ENCODE data around the gene GAK.

The GAK gene

DNA sequence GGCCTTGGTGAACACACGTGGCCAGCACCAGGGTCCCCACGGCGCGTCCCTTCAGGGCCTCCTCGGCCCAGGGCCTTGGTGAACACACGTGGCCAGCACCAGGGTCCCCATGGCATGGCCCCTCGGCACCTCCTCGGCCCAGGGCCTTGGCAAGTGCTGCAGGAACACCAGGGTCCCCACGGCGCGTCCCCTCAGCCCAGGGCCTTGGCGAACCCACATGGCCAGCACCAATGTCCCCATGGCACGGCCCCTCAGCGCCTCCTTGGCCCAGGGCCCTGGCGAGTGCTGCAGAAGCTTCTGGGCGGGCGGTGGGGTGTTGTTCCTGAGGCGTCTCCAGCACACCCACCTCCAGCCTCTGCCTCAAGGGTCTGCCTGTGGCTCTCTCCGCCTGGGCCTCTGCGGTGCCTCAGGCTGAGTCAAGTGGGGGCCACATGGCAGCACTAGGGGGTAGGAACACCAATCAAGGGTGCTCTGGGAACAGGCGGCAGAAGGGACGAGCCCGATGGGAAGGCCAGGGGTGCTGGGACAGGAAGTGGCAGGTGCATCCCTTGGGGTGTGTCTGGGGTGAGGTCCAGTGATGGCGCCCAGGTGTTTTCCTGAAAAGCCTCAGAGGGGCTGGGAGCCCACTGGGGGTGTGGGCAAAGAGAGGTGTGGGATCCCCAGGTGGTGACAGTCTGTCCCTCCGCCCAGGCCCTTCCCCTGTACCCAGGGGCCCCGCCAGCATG, 64.4 kb downstream of the GAK start:
- DNase-seq, result no peak

DNA sequence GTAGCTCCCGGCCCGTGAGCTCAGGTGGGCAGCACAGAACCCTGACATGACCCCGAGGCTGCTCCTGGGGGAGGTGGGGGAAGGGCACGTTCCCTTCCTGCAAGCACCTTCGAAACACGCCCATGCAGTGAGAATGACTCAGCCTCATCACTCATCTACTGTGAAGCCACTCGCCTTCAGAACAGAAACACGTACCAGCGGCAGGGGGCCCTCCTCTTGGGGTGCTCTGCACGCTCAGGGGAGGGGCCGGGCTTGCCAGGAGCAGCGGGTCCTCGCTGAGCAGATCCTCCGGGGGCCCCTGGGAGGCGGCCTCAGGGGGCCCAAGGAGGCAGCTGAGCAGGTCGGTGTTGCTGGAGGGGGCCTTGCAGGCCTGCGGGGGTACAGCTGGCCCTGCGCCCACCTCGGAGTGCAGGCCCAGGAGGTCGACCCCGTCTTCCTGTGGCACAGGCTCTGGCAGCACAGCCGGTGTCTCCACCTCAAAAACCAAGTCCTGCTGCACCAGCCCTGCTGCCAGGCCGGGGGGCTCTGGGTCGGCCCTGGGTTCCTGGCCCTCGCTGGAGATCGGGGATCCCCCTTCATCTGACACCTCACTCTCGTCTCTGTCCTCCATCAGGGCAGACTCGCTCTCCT, 65.2 kb downstream of the GAK start:
- no peak for DNase-seq

DNA sequence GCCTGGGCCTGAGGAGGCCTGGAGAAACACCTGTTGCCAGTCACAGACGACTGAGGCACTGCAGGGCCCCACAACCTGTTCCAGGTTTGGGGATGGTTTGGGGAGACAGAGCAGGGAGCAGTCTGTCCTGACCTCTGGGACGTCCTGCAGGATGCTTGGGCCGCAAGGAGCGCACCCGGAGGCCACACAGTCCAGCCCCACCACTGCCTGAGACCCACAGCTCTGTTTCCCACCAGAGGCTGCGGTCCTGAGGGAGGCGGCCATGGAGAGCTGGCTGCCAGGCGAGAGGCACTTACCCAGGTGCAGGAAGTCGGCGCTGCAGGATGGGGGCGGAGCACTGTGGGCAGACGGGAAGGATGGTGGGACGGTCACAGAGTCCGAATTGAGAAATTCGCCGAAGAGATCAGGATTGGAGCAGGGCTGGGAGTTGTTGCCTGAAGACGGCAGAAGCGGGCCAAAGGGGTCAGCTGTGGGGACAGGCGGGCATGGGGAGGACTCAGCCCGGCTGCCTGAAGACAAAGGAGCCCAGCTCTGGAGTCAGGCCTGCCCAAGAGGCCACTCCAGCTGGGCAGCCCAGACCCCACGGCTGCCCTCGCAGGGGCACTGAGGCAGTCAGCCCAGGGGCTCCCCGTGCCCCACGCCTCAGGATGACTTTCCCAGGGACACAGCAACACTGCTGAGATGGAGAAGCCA, 65.9 kb downstream of the GAK start:
- DNase-seq, result no peak

DNA sequence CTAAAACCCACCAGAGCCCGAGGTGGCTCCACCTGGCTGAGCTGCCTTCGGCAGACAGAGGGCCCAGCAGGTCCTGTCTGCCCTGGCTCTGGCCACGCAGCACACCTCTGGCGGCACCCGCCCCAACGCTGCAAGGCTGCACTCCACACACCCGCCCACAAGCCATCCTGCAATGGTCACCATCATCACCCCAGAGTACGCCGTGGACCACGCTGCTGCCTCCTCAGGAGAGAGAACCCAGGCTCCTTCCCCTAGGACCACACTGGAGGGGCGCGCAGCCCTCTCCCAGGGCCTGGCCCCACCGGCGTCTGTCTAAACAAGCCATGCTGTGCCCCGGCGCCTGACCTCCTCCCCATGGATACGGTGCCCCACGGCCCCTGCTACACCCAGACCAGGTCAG, 66.5 kb downstream of the GAK start:
- no peak for DNase-seq

DNA sequence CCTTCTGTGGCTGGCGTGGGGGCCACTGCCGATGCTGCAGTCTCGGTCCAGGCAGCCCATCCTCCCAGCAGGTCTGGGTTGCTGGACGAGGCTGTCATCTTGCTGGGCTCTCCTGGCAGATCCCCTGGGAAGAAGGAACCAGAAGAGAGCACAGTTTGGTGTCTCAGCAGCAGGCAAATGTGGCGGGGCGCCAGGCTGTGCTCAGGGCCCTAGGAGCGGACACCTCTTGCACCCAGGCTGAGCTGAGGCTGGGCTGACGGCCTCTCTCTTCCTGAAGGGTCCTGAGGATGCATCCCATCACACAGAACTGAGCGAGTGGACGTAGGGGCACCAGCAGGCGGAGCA, 67.0 kb downstream of the GAK start:
- DNase-seq, result no peak

DNA sequence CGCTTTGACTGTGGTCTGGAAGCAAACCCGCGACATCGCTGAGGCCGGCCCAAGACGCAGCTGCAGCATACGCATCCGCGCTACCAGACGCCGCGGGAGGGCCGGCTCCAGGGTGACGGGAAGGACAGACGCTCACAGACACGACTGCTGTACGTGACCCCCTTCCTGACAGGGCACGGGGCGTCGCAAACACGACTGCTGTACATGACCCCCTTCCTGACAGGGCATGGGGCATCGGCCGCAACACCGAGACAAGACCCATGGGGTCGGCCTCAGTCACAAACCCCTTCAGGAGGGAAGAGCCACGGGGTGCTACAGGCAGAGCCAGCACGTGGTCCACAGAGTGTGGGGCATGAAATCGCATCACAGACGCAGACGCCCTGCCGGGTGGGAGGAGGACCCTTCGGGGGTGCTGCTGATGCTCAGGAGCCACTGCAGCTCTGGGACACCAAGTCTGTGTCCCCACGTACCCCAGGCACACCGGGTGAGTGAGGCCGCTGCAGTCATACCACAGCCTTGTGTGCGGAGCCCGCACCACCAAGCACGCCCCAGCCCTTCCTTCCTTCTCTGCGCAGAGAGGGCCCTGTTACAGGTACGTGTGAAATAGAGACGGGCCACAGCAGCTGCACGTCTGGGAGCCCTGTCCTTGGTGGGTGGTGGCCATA, 67.5 kb downstream of the GAK start:
- DNase-seq, result no peak

DNA sequence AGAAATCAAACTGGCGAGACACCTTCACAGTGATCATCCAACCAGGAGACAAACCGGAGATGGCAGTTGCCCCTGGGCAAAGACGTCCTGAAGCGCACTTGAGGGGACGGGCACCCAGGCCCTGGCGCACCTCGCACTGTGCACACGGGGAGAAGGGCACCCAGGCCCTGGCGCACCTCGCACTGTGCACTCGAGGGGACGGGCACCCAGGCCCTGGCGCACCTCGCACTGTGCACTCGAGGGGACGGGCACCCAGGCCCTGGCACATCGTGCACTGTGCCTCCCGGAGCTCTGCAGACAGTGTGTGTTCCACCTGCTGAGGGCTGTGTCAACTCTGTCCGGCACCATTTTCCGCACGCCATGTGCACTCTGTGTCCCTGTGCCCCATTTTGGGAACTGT, 71.6 kb downstream of the GAK start:
- DNase-seq, result no peak

DNA sequence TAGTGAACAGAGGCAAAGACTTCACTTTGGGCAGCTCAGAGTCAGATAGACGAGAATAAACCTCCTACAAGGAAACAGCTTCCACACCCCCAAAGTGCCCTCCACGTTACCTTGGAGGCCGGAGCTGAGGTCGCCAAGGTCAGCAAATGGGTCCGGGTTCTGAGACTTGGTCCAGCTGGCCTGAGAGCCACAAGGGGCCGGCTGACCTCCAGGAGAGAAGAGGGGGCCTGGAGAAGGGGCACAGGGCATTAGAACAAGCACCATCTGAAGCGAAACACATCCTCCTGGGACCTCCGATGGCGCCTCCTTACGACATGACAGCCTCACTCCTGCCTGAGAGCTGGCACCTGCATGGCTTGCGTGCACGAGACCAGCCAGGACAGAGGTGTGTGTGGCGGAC, 72.6 kb downstream of the GAK start:
- no peak for DNase-seq

DNA sequence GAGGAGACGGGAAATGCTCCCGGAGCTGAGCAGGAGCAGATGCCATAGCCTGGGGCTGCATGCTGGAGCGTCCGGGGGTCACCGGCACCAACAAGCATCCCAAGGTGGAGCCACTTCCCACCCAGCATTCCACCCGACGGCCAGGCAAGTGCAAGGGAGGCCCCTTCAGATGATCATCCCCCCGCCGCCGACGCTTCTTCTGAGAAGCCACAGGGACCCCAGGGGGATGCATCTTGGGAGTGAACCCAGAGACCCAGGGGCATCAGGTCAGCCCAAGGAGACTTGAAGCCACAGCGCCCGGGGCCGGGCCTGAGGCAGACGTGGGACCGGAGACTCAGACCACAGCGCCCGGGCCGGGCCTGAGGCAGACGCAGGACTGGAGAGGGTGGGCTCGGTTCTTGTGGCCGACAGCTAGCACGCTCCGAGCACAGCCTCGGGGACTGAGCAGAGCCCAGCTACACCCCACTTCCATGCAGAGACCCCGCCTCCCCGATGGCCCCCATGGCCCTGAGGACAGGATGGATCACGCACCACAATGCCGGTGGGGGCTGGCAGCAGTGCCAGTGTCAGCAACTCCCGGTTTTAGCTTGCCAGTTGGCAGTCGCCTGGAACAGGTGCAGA, 73.2 kb downstream of the GAK start:
- no peak for DNase-seq

DNA sequence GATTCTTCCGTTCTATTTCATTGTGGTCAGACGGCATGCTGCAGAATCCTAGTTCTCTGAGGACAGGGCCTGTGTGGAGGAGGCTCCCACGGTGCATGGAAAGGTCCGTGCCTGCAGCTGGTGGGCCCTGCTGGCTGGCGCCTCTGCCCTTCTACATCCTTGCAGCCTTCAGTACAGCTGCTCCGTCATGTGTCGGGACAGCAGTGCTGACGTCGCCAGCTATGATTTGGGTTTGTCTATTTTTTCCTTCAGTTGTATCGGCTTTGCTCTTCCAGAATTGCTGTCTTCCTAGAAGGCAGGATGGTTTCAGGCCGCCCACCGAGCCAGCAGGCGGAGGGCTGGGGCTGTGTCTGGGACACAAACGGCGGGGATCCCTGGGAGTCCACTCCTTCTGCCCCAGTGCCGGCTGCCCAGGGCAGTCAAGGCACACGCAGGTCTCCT, 74.1 kb downstream of the GAK start:
- no peak for DNase-seq

DNA sequence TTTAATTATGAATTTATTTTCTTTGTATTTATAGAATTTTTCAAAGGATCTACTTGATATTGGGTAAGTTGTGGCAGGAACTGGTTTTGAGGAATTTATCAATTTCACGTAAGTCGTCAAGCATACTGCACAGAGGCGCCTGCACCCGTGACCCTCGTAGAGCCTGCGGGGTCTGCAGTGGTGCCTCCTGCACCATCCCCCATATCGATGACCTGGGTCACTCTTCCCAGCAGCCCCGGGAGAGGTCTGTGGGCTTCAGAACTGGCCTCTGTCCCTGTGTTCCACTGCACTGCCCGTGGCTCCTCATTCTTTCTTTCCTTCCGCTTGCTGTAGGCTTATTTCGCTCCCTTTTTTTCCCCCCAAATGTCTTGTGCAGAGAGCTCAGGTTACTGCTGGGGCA, 74.7 kb downstream of the GAK start:
- DNase-seq, result no peak

DNA sequence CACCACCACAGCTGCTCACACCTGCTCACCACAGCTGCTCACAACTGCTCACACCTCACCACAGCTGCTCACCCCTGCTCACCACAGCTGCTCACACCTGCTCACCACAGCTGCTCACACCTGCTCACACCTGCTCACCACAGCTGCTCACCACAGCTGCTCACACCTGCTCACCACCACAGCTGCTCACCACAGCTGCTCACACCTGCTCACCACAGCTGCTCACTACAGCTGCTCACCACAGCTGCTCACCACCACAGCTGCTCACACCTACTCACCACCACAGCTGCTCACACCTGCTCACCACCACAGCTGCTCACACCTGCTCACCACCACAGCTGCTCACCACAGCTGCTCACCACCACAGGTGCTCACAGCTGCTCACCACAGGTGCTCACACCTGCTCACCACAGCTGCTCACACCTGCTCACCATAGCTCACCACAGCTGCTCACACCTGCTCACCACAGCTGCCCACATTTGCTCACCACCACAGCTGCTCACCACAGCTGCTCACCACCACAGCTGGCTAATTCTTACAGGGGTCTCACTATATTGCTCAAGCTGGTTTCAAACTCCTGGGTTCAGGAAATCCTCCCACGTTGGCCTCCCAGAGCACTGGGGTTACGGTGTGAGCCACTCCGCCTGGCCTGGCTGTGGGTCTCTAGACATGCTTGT, 75.8 kb downstream of the GAK start:
- no peak for DNase-seq

DNA sequence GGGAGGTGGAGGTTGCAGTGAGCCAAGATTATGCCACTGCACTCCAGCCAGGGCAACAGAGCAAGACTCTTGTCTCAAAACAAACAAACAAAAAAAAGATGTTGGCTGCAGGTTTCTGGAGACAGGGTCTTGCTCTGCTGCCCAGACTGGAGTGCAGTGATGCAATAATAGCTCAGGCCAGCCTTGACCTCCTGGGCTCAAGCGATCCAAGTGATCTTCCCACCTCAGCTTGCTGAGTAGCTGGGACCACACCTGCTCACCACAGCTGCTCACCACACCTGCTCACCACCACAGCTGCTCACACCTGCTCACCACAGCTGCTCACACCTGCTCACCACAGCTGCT, 76.3 kb downstream of the GAK start:
- DNase-seq, result no peak

DNA sequence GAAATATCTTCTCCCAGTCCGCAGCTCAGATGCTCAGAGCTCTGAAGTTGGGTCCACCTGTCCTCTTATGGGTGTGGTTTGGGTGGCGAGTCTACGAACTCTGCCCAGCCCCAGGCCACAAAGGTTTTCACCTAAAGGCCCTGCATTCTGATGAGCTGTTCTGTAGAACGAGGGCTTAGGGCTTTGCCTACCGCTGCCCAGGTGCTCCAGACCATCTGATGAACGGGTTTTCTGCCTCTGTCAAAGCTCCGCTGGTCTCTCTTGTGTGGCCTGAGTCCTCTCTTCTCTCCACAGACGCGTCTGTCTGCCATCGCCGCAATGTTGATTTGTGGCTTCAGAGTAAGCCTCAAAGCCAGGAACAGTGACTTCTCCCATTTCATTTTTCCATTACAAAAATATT, 77.8 kb downstream of the GAK start:
- DNase-seq, result no peak

DNA sequence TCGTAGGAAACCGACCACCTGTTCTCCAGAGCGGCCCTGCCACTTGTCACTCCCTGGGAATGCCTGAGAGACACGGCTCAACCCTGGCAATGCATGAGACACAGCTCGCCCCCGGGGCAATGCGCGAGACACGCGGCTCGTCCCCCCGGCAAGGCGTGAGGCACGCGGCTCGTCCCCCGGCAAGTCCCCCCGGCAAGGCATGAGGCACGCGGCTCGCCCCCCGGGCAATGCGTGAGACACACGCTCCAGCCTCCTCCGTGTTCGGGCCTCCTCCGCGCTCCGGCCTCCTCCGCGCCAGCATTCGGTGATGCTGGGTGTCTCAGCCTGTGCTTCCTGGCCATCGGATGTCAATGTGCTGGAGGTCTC, 78.7 kb downstream of the GAK start:
- no peak for DNase-seq

DNA sequence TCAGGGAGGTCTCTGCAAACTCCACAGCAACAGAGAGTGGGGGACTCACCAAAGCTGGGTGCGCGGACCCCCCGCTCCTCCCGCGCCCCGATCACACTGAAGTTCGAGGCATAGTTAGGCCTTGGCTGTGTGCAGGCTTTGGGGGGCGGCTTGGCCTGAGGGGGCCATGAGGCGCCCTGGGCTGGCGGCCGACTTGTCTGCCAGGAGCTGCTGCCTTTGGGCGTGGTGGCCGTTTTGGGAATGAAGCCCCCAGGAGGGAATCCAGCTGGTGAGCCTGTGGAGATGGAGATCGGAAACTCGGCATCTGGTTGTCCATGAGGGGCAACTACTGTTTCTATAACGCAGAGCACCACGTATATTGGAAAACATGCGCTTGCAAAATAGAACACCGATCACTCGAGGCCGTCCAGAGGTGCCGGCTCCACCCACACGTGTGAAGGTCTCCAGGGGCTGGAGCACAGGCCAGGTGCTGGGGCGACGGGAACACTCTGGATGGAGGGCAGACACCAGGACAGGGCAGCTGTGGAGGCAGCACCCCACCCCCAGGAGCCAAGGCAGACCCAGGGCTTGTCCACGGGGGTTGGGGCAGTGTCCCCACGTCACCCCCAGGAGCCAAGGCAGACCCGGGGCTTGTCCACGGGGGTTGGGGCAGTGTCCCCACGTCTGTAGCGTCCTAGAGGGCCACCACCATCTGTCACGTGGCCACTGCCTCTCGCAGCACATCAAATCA, 80.2 kb downstream of the GAK start:
- no peak for DNase-seq

DNA sequence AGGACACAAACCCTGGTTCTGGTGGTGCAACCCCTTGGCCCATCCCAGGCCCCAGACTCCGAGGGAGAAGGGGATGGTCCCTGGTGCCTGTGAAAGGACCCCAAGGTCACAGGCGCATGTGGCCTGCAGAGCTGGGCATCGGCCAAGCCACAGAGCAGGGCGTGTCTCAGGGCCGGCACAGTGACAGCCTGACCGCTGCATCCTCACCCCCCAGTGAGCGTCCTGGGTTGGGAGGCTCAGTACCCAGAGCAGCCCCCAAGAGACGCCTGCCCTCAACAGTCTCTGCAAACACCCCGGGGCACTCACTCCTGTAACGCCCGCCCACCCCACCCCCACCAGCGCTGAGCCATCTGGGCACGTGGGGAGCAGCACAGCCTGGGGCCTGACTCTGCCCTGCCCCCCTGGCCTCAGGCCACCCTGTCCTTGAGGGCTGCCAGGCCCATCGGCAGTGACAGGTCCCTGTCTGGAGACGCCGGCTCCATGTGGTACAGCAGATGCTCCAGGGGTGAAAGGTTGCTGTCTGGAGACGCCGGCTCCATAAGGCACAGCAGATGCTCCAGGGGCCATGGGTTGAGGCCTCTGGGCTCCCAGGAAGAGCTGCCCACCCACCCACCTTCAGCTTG, 81.7 kb downstream of the GAK start:
- no peak for DNase-seq

DNA sequence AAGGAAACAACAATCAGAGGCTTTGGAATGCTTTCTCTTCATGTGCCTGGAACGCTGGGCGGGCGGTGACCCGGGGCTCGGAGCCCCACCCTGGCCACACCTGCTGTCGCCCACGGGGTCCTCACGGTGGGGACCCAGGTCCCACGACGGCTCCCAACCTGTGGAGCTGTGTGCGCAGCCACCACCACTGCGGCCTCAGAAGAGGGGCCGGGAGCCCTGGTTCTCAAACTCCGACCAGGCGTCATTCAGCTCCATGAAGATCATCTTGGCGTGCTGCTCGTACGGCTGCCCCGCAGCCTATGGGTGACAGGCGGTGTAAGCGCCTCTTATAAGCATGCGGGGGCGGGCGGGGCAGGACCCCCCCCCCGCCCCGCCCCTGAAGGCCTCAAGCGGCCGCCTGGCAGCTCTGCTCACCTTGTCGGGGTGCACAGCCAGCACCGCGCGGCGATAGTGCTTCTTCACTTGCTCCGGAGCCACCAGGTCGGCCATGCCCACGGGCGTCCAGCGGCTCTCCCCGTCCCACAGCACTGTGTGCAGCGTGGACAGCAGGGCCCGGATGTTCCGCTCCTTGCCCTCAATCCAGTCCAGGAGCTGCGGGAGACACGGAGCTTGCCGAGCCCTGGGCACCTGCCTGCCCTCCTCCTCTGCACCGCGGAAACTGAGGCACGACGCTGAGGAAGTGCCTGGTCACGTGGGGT, 82.5 kb downstream of the GAK start:
- DNase-seq, result no peak

DNA sequence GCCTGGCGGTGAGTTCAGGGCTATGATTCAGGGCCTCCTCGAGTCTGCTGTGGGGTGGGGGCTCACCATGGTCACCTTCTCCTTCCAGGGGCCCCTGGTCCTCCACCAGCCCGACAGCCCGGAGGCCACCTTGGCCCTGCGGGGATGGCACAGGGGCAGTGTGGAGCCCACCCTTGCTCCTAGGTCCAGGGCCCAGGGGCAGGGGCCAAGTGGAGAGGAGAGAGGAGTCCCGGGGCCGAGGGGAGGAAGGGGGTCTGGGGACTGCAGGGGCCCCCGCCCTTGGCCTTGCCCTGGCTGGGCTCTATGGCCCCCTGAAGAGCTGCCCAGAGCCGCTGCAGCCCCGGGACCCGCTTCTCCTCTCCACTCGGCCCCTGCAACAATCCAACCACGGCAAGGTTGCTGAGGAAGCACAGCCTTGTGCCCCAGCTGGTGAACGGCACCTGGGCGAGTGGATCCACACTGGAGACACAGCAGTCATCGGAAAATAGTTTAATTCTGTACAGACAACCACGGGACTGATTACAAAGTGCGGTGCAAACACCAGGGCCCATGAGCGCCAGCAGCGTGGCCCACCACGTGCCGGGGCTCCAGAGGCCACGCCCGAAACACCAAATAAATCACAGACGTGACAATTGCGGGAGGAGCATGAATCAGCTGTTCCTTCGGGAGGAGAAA, 83.2 kb downstream of the GAK start:
- DNase-seq, result no peak

DNA sequence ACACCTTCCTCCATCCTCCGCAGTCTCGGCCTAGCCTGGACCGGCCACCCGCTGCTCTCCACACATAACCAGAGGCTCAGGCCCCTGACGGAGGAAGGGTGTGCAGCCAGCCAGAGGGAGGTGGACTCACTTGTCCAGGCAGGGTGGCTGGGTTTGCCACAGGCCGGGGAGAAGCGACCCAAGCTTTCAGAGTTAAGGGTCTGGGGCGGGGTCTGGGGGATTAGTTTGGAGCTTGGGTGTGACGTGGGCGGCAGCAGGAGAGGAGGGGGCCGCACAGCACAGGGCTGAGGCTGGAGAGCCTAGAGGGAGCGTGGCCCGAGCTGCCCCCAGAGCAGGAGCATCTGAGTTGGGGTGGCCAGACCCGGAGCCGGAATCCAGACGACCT, 83.8 kb downstream of the GAK start:
- no peak for DNase-seq

DNA sequence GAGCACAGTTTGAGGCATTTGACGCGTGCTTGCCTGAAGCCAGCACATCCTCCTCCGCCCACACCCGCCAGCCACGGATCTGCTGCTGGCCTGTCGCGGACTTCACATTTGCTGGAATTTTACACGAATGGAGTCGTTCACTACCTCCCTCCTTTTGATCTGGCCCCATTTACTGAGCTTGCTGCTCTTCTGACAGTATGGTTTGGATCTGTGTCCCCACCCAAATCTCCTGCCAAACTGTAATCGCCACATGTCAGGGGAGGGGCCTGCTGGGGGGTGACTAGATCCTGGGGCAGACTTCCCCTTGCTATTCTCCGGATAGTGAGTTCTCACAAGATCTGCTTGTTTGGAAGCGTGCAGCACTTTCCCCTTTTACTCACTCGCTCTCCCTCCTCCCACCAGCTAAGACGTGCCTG, 86.3 kb downstream of the GAK start:
- DNase-seq, result no peak
